C4-2B (cell line): Measurements from ENCODE around the gene FGFR3.
"Not testable (repeated sequence)": the region's sequence is repeated elsewhere in the genome, so short reads cannot be mapped to it uniquely, and the experiment has no call there.

Source experiments
- H3K27ac ChIP-seq: fragments of 450-650 bp; 2 replicates; pipeline ENCODE4 v1.5.1; 2017
- CTCF ChIP-seq: fragments of 450-650 bp; conservative IDR thresholded peaks from 2 replicates; pipeline ENCODE4 v1.5.1; 2017; ENCODE audit warnings: mild to moderate bottlenecking
- ZFX ChIP-seq: fragments of 450-650 bp; IDR thresholded peaks from 2 replicates; pipeline ENCODE4 v1.6.1; 2017

Gene FGFR3

DNA sequence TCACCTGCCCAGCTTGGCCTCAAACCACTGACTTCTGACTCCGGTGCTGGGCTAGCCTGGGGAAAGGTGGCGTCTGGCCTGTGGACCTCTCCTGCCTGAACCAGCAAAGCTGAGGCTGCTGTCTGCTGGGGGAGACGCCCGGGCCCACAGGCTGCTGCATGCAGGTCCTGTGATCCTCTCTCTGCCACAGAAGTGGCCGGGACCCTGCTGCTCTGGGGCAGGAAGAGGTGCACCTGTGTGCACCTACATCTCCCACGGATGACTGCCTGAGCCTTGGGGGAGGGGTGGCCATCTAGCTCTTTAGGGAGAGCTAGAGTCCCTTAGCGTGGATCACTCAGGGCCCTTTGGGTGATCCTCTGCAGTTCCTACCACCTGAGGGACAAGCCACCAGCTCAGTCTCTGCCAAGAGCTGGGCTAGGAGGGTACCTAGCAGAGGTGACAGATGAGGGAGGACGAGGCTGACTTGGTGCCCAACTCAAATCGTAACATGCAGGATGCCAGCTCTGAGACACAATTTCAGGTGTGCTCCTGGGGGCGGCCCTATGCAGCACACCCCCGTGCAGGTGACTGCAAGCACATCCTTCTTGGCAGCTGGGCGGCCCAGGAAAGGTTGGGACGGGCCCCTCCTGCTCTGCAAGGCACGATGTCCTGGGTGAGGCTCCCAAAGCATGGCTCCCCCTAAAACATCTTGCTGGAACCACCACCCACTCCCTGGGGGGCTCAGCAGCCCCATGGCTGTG lies 40.4 kb downstream of the FGFR3 start:
- no peak for TF ChIP-seq ZFX
- no peak overlapping the region for H3K27ac ChIP-seq

DNA sequence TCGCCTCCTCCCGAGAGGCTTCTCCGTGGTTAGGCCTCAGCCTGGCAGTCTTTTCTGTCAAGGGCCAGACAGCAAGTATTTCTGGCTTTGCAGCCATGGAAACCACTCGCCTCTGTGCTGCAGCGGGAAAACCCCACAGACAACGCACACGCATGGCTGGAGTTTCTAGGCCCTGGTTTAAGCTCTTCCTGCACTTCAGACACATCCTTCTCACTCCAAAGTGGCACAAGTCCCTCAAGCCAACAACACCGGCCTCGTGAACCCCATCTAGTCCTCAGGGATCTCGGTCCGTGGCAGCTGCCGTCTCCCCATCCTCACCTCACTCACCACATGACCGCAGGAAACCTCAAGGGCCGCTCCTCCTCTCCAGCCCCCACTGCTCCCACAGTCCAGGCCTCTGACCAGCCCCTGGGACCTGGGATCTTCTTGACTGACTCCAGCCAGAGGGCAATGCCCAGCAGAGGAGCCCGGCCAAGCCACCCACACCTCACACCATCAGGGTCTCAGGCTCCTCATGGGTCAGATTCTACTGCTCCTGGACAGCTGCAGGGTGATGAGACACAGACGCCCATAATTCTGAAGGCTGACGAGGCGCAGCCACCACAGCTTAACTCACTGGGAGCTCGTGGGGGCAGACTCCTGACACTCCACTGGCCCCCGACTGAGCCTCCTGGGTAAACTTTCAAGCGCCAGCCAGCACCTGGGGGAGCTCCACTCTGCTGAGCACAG lies 41.1 kb downstream of the FGFR3 start:
- TF ChIP-seq CTCF, result no peak
- TF ChIP-seq ZFX, result no peak
- no peak overlapping the region for H3K27ac ChIP-seq

DNA sequence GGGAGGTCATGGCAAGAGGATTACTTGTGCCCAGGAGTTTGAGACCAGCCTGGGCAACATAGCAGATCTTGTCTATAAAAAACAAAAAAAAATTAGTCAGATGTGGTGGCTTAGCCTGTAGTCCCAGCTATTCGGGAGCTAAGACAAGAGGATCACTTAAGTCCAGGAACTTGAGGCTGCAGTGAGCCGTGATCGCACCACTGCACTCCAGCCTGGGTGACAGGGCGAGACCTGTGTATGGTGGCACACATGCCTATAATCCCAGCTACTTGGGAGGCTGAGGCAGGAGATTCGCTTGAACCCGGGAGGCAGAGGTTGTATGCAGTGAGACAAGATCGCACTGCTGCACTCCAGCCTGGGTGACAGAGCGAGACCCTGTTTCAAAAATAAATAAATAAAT lies 42.7 kb downstream of the FGFR3 start:
- H3K27ac ChIP-seq, result not testable (repeated sequence)

DNA sequence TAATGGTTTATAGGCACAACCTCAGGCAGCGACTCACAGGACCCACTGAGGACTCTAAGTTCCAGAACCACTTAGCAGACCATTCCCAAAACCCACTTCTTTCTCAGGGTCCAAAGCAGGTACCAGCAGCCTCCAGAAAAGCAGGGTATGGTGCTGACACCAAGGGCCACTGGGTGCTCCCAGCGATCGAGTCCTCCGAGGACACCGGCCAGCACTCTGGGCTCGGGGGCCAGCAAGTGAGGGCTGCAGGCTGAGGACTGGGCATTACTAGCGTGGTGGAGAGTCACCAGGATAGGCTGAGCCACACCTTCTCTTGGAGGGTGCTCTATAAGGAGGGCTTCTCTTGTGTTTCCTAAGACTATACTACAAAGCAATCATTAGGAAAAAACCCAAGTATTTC lies 43.6 kb downstream of the FGFR3 start:
- TF ChIP-seq ZFX, result no peak
- no peak for TF ChIP-seq CTCF

GRCh38 chr4:1837069-1837468 lies 44.0 kb downstream of the FGFR3 start:
- no peak for TF ChIP-seq ZFX

More for the DNA sequence above, 43.6 kb downstream of the FGFR3 start:
- no peak overlapping the region for H3K27ac ChIP-seq

DNA sequence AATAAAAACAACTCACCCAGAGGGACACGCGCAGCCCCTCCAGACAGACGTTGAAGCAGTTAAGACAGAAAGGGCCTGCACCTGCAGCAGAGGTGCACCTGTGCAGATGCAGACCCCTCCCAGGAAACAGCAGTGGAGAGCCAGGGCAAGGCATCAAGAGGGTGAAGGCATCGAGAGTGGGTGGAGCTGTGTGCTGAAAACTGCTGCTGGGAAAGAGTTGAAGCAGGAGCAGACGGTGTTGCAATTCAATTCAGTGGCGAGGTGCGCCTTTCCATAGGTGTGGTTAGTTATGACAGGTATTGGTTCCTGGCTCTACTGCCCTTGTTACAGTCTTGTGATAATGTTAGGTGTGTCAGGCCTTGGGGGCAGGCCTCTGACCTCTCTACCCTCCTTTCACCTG lies 46.2 kb downstream of the FGFR3 start:
- no peak overlapping the region for H3K27ac ChIP-seq
- no peak for TF ChIP-seq ZFX
- TF ChIP-seq CTCF, result no peak

More at GRCh38 chr4:1837069-1837468, 44.0 kb downstream of the FGFR3 start:
- no peak overlapping the region for H3K27ac ChIP-seq

- TF ChIP-seq CTCF, result no peak
- TF ChIP-seq ZFX, result no peak
- no peak overlapping the region for H3K27ac ChIP-seq
Observed at GRCh38 chr4:1841201-1841886, 48.3 kb downstream of the FGFR3 start.

DNA sequence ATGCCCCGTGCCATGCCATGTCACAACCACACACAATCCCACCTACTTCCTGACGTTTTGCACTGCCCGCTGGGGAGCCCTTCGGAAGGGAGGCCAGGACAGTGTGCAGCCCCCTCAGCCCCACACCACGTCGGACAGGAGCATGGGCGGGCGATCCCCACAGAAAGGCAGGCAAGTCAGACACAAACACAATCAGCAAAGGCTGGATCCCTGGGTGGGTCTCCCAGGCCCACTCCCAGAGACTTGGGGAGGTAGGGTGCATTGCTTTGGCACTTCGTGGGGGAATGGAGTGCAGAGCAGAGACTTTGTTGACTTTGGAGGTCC lies 48.8 kb downstream of the FGFR3 start:
- no peak overlapping the region for H3K27ac ChIP-seq
- TF ChIP-seq CTCF, result no peak
- TF ChIP-seq ZFX, result no peak
